AG09309 (cell line): ENCODE data around the gene AHNAK.
A peak's percentile ranks its signal among the peaks of the same experiment; 100 is the strongest.

Experiments used
- DNase-seq: peaks from one replicate; pipeline ENCODE4 v3.0.0-alpha.2; 2010; ENCODE audit warnings: low read depth
- H3K4me3 ChIP-seq: 2 replicates; pipeline ENCODE4 v1.5.1; 2011; ENCODE audit warnings: mild to moderate bottlenecking, low read depth, low read length, moderate library complexity; ENCODE audit not compliant: control insufficient read depth
- CTCF ChIP-seq: IDR thresholded peaks from 2 replicates; pipeline ENCODE4 v1.5.1; 2011; ENCODE audit warnings: mild to moderate bottlenecking, low read depth, low read length, inconsistent platforms; ENCODE audit not compliant: insufficient read depth, control insufficient read depth; ENCODE audit errors: missing control alignments

AHNAK gene

DNA sequence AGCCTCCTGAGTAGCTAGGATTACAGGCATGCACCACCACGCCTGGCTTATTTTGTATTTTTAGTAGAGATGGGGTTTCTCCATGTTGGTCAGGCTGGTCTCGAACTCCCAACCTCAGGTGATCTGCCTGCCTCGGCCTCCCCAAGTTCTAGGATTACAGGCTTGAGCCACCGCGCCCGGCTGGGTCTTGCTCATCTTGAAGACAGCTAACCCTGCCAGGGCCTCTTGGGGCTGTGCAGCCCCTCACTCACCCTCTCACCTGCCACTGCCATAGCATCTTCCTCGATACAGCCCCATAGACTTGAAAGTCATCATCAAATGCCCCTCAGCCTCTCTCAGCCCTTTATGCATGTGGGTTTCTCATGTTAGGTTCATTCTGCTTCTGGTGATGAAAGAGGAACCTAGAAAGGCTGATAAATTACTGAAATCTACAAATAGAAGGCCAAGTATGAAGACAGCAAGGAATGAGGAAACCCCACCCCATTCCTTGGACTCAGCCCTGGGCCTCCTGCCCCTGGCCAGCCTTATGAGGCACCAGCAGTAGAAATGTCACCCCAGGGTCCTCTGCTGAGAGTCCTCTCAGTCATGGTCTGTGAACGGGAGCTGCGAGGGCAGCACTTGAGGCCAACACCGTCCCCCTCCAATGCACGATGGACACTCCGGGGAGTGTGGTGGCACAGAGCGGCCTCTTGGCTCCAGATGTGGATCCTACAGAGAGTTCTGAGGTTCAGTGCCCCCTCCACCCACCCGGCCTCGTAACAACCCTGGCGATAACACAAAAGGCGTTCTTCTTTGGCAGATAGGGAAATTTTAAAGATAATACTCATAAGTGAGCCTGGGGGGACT lies 103.0 kb downstream of the AHNAK start:
- H3K4me3 ChIP-seq, result peak overlapping the region; percentile 41
- DNase-seq, result no peak
- no peak for TF ChIP-seq CTCF

DNA sequence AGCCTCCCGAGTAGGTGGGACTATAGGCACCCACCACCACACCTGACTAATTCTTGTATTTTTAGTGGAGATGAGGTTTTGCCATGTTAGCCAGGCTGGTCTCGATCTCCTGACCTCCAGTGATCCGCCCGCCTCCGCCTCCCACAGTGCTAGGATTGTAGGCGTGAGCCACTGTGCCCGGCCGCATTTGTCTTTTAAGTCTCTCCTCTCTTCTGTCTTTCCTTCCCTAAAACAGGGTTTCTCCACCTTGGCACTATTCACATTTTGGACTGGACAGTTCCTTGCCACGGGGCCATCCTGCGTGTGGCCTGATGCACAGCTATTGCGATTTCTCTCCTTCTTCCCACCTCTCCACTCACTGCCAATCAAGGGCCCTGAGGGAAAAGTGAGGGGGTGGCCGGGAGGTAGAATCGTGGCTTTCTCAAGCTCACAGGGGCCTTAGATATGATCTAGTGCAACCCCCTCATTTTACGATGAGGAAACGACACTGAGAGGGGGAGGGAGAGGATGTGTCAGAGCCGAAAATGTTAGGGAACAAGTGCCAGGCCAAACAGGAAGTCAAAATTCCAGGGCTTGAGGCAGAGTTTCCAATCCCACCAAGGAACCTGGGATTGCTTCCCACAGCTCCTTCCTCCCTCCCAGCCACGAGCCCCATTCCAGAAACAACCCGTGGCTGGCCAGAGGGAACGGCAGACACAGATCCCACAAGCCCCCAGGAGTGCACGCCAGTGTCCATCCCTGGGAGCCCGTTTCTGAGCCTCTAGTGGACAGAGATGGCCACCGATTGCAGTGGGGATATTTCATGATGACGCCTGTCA lies 106.6 kb downstream of the AHNAK start:
- DNase-seq, result no peak
- peak; percentile 26 for TF ChIP-seq CTCF
- no peak overlapping the region for H3K4me3 ChIP-seq

DNA sequence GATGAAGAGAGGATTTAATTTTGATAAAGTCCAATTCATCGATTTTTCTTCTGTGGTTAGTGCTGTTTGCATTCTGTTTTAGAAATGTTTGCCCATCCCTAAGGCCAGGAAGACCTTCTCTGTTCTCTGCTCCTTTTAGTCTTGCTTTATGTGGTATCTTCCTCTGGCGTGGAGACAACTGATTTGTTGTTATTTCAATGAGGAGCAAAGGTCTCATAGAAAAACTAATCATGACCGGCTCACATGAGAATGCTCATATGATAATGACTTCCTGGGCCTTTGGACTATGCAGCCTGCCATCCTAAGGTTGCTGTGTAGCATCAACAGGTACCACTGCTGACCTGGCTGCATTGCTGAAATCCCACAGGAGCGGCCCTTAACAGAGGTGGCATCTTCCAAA lies 108.0 kb downstream of the AHNAK start:
- H3K4me3 ChIP-seq, result no peak overlapping the region
- DNase-seq, result no peak
- no peak for TF ChIP-seq CTCF

DNA sequence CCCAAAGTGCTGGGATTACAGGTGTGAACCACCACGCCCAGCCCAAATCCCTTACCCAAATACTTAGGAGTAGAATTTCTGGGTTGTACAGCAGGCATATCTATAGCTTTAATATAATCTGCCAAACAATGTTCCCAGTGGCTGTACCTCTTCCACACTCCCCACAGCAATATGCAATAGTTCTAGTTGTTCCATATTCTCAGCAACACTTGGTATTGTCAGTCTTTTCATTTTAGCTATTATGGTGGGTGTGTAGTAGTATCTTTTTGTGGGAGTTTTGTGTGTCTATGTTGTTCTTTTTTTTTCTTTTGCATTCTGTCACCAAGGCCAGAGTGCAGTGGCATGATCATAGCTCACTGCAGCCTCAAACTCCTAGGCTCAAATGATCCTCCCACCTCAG lies 109.0 kb downstream of the AHNAK start:
- no peak overlapping the region for H3K4me3 ChIP-seq
- no peak for DNase-seq
- TF ChIP-seq CTCF, result no peak

DNA sequence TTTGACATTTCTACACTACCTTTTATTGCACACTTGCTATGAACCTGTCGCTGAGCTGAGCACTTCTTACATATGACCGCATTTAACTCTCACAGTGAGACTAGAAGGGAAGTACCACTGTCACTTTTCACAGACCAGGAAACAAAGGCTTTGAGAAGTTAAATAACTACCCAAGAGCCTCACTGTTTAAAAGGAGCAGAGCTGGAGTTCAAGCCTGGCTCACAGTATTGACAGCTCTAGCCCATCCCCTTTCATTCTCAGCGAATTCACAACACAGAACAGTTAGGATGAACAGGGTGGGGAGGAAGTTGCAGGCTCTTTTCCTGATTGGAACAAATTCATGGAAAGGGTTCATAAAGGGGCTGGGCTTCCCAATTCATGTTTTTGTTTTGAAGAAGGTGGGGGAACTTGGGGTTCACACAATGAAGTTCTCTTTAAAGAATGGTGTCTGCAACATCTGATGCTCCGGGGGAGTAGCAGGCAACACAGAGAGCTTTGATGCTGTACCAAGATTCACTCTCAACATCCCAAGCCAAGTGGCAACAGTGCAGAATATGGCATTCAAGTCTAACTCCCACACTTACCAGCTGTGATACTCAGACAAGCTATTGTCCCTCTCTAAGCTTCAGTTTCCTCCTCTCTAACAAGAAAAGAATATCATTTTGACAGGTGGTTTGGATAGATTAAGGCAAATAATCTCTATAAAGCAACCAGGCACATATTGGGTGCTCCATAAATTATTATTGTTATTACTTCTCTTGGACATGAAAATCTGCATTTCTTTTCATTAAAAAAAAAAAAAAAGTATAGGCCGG lies 110.6 kb downstream of the AHNAK start:
- H3K4me3 ChIP-seq, result no peak overlapping the region
- TF ChIP-seq CTCF, result no peak
- DNase-seq, result no peak

GRCh38 chr11:62433904-62434276 lies 112.7 kb downstream of the AHNAK start:
- DNase-seq, result no peak
- TF ChIP-seq CTCF, result no peak
- H3K4me3 ChIP-seq, result no peak overlapping the region
